ENCODE results near the gene HIGD2A. TPM values are rescaled to one million over a fixed set of nuclear protein-coding genes. Genes with fewer than 3 reads are reported as not detected.
A peak's percentile ranks its signal among the peaks of the same experiment; 100 is the strongest.

HIGD2A gene
- total RNA-seq, 1 donor from 2014 or later, result 108 TPM

DNA sequence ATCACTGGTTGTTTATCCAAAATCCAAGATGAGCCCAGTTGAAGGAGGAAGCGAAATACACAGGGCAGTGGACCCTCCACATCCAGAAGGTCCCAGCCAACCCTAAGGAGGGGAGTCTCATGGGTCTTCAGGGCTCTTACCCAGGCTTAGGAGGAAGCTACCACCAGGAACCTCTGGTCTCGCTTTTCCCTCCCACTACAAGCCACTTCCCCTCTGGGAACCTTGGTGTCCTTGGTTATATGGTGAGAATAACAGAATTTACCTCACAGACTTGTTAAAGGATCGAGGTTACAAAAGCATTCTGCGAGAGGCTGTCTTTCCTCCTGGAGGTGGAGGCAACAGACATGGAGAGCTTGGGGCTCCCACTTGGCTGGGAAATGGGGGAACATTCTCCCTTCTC is 3.4 kb downstream of the HIGD2A start:
- H3K9me3 ChIP-seq (ENCODE audit: control insufficient read depth in 3 of 3, low read length in 3 of 3), result no peaks in the 10 kb centered on the region
- no peak overlapping the region for H3K9ac ChIP-seq (ENCODE audit: low read depth in 1 of 3, low read length in 3 of 3)
- H3K27ac ChIP-seq (ENCODE audit: low read depth, low read length), result no peak overlapping the region
- peaks cover 25 to 45% (median 26%) of the 10 kb centered on the region in 3 donors for H3K4me1 ChIP-seq (ENCODE audit: control insufficient read depth in 3 of 3, insufficient read depth in 3 of 3, low read length in 3 of 3)
- peaks cover 46 to 54% (median 48%) of the 10 kb centered on the region in 3 donors for H3K36me3 ChIP-seq (ENCODE audit: control insufficient read depth in 3 of 3, insufficient read depth in 3 of 3, low read length in 3 of 3)
- no peak overlapping the region for H3K4me3 ChIP-seq (ENCODE audit: low read length in 3 of 3)
- no peaks in the 10 kb centered on the region for H3K27me3 ChIP-seq (ENCODE audit: control insufficient read depth in 3 of 3, insufficient read depth in 3 of 3, low read length in 3 of 3)

DNA sequence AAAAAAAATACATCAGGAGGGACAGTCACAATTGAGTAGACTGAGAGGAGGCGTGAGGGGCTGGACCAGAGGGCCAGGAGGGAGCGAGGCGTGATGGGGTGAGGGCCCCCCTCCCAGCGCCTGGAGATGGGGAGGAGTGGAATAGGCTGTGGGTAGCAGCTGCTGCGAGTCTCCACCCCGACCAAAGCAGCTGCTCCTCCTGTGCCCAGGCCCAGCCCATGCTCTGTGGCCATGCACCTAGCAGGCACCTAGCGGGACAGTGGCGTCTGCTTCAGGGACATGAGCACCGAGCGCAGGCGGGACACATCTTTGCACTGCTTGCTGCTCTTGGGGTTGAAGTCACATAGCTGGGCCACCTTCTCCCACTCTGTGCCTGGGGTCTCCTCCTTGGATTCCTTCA is 4.0 kb downstream of the HIGD2A start:
- Histone ChIP-seq H3K27ac (ENCODE audit: low read depth, low read length) (no peak overlapping the region), H3K36me3 (ENCODE audit: control insufficient read depth in 3 of 3, insufficient read depth in 3 of 3, low read length in 3 of 3) (peaks cover 46 to 56% (median 49%) of the 10 kb centered on the region in 3 donors), H3K4me1 (ENCODE audit: control insufficient read depth in 3 of 3, insufficient read depth in 3 of 3, low read length in 3 of 3) (peaks cover 20 to 41% (median 20%) of the 10 kb centered on the region in 3 donors), H3K9me3 (ENCODE audit: control insufficient read depth in 3 of 3, low read length in 3 of 3) (no peaks in the 10 kb centered on the region), H3K27me3 (ENCODE audit: control insufficient read depth in 3 of 3, insufficient read depth in 3 of 3, low read length in 3 of 3) (no peaks in the 10 kb centered on the region), H3K9ac (ENCODE audit: low read depth in 1 of 3, low read length in 3 of 3) (no peak overlapping the region), H3K4me3 (ENCODE audit: low read length in 3 of 3) (no peak overlapping the region)

DNA sequence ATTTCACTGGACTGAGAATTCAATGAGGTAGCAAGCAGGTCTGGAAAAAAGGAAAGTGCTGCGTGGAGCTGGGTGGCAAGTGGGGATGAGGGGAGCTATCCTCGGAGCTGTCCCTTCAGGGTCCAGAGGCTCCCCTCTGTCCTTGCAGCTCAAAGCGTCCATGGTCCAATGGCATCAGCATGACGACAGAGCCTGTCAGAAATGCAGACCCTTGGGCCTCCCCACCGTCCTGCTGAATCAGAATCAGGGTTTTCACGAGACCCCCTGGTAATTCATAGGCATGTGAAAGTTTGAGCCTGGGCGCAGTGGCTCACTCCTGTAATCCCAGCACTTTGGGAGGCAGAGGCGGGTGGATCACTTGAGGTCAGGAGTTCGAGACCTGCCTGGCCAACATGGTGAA is 5.5 kb downstream of the HIGD2A start:
- Histone ChIP-seq H3K4me1 (ENCODE audit: control insufficient read depth in 3 of 3, insufficient read depth in 3 of 3, low read length in 3 of 3) (peaks cover 11 to 31% (median 15%) of the 10 kb centered on the region in 3 donors), H3K9ac (ENCODE audit: low read depth in 1 of 3, low read length in 3 of 3) (no peak overlapping the region), H3K36me3 (ENCODE audit: control insufficient read depth in 3 of 3, insufficient read depth in 3 of 3, low read length in 3 of 3) (peaks cover 46 to 60% (median 54%) of the 10 kb centered on the region in 3 donors), H3K27me3 (ENCODE audit: control insufficient read depth in 3 of 3, insufficient read depth in 3 of 3, low read length in 3 of 3) (no peaks in the 10 kb centered on the region), H3K4me3 (ENCODE audit: low read length in 3 of 3) (no peak overlapping the region), H3K27ac (ENCODE audit: low read depth, low read length) (no peak overlapping the region), H3K9me3 (ENCODE audit: control insufficient read depth in 3 of 3, low read length in 3 of 3) (no peaks in the 10 kb centered on the region)

DNA sequence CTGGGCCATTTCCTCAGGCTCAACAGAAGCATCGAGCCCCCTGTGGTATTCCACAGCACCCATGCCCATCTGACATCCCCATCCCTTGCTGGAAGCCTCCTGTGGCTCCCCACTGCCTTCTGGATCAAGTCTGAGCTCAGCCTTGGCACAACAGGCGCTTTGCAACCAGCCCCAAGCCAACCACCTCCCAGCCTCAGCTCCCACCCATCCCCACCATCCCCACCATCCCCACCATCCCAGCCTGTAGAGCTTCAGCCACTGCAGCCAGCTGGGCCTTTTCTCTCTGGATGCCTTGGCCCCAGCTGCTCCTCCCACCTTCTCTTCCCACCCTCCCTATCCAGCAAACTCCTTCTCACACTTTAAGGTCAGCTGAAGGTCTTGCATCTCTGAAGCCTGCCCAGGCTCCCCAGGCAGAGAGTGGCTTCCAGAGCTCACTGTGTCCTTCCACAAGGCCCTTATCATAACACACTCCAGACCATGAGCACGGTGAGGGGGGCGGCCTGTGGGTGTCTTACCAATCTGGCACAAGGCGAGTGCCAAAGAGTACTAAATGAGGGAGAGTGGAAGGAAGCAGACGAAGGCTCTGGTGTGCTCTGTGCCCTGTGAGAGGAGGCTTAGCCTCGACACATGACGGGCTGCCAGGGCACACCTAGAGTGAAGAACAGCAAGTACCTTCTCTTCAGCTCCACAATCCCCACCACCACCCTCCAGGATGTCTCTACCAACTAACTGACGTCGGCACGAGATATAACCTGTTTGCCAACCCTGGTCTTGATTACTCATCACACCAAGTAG is 6.5 kb downstream of the HIGD2A start:
- Histone ChIP-seq H3K36me3 (ENCODE audit: control insufficient read depth in 3 of 3, insufficient read depth in 3 of 3, low read length in 3 of 3) (peaks cover 46 to 60% (median 57%) of the 10 kb centered on the region in 3 donors), H3K4me1 (ENCODE audit: control insufficient read depth in 3 of 3, insufficient read depth in 3 of 3, low read length in 3 of 3) (peaks cover 5 to 22% (median 7%) of the 10 kb centered on the region in 3 donors), H3K9me3 (ENCODE audit: control insufficient read depth in 3 of 3, low read length in 3 of 3) (no peaks in the 10 kb centered on the region), H3K27me3 (ENCODE audit: control insufficient read depth in 3 of 3, insufficient read depth in 3 of 3, low read length in 3 of 3) (no peaks in the 10 kb centered on the region), H3K4me3 (ENCODE audit: low read length in 3 of 3) (no peak overlapping the region), H3K27ac (ENCODE audit: low read depth, low read length) (no peak overlapping the region), H3K9ac (ENCODE audit: low read depth in 1 of 3, low read length in 3 of 3) (no peak overlapping the region)

DNA sequence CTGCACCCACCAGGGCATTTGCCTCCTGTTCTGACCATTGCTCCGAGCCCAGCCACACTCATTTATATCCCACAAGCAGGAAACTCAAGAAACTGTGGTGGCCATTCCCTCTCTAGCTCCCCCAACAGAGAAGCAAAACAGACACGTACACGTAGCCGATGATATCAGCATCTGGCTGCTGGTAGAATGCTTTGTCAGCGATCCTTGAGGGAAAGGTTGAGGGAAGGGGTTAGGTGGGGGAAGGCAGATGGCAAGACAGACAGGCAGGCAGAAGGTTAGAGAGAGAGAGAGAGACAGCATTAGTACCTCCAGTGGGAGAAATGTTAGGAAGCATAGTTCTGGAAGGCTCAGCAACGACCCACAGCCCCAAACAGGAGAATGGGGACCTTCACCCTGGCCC is 7.8 kb downstream of the HIGD2A start:
- peak overlapping the region; percentile 3 for H3K27ac ChIP-seq (ENCODE audit: low read depth, low read length)
- peak overlapping the region in 1 of 3 donors; percentile 45 for H3K9ac ChIP-seq (ENCODE audit: low read depth in 1 of 3, low read length in 3 of 3)
- H3K9me3 ChIP-seq (ENCODE audit: control insufficient read depth in 3 of 3, low read length in 3 of 3), result no peaks in the 10 kb centered on the region
- peaks cover 39 to 50% (median 48%) of the 10 kb centered on the region in 3 donors for H3K36me3 ChIP-seq (ENCODE audit: control insufficient read depth in 3 of 3, insufficient read depth in 3 of 3, low read length in 3 of 3)
- no peak overlapping the region for H3K4me3 ChIP-seq (ENCODE audit: low read length in 3 of 3)
- H3K4me1 ChIP-seq (ENCODE audit: control insufficient read depth in 3 of 3, insufficient read depth in 3 of 3, low read length in 3 of 3), result peaks cover 0 to 12% (median 5%) of the 10 kb centered on the region in 3 donors
- no peaks in the 10 kb centered on the region for H3K27me3 ChIP-seq (ENCODE audit: control insufficient read depth in 3 of 3, insufficient read depth in 3 of 3, low read length in 3 of 3)

DNA sequence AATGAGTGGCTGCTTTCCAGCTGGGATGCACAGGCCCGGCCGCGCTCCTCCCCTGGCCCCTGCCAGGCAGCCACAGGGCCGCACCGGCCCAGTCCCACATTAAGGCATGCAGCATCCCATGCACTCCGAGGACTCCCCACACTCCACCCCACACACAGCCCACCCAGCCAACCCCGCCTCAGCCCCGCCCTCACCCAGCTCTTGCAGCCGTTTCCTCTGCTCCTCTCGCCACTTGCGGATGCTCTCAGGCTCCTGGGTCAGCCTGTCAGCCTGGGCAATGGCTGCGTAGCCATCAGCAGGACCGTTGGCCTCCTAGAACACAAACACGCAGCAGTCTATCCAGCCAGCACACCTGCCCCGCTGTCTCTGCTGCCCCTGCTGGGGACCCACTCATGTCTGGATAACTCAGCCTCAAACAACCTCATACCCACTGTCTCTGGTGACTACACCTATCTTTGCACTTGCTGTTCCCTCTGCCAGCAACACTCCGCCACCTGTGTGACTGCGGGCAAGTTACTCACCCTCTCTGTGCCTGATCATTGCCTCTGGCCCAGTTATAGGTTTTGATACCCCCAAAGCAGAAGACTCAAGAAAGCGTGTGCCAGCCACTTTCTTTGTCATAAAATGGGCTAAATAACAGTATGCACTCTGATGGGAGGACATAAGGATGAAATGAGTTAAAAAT is 9.3 kb downstream of the HIGD2A start:
- H3K36me3 ChIP-seq (ENCODE audit: control insufficient read depth in 3 of 3, insufficient read depth in 3 of 3, low read length in 3 of 3), result peaks cover 24 to 36% (median 33%) of the 10 kb centered on the region in 3 donors
- H3K27me3 ChIP-seq (ENCODE audit: control insufficient read depth in 3 of 3, insufficient read depth in 3 of 3, low read length in 3 of 3), result no peaks in the 10 kb centered on the region
- H3K4me1 ChIP-seq (ENCODE audit: control insufficient read depth in 3 of 3, insufficient read depth in 3 of 3, low read length in 3 of 3), result peaks cover 2 to 12% (median 2%) of the 10 kb centered on the region in 3 donors
- H3K27ac ChIP-seq (ENCODE audit: low read depth, low read length), result no peak overlapping the region
- no peak overlapping the region for H3K4me3 ChIP-seq (ENCODE audit: low read length in 3 of 3)
- no peak overlapping the region for H3K9ac ChIP-seq (ENCODE audit: low read depth in 1 of 3, low read length in 3 of 3)
- no peaks in the 10 kb centered on the region for H3K9me3 ChIP-seq (ENCODE audit: control insufficient read depth in 3 of 3, low read length in 3 of 3)

DNA sequence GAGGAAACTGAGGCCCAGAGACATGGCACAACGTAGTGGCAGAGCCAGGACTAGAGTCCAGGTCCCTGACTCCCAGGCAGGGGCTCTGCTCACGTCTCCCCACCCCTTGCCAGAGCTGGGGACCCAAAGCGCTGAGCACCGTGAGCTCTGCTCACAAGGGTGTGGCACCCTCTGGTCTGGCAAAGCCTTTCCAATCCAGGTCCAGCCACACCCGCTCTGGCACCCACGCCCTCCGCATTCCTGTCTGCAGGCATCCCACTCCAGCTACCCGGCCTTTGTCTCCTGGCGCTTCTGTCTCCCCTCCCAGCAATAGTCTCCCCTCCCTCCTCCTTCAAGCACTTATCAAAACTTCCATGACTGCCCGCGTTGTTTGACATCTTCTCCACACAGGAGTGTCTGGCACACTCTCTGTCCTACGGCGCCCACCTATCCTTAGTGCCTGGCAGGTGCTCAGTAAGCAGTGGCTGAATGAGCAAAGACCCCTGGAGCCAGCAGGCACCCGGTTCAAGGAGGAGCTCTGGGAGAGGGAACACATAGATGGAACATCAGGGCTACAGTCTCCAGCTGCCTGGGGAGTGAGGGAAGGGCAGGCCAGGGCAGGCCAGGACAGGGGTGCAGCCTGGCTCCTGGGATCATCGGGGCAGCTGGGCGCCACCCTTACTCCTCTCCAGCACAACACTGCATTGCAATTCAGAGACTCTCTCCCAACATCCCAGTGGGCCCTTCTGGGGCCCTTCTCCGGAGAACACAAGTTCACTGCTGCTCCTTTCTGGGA is 12.0 kb downstream of the HIGD2A start:
- H3K9me3 ChIP-seq (ENCODE audit: control insufficient read depth in 3 of 3, low read length in 3 of 3), result no peaks in the 10 kb centered on the region
- H3K36me3 ChIP-seq (ENCODE audit: control insufficient read depth in 3 of 3, insufficient read depth in 3 of 3, low read length in 3 of 3), result peaks cover 11 to 24% (median 23%) of the 10 kb centered on the region in 3 donors
- peaks cover 2 to 12% (median 4%) of the 10 kb centered on the region in 3 donors for H3K4me1 ChIP-seq (ENCODE audit: control insufficient read depth in 3 of 3, insufficient read depth in 3 of 3, low read length in 3 of 3)
- H3K27me3 ChIP-seq (ENCODE audit: control insufficient read depth in 3 of 3, insufficient read depth in 3 of 3, low read length in 3 of 3), result no peaks in the 10 kb centered on the region
- no peak overlapping the region for H3K27ac ChIP-seq (ENCODE audit: low read depth, low read length)
- H3K9ac ChIP-seq (ENCODE audit: low read depth in 1 of 3, low read length in 3 of 3), result no peak overlapping the region
- H3K4me3 ChIP-seq (ENCODE audit: low read length in 3 of 3), result no peak overlapping the region

DNA sequence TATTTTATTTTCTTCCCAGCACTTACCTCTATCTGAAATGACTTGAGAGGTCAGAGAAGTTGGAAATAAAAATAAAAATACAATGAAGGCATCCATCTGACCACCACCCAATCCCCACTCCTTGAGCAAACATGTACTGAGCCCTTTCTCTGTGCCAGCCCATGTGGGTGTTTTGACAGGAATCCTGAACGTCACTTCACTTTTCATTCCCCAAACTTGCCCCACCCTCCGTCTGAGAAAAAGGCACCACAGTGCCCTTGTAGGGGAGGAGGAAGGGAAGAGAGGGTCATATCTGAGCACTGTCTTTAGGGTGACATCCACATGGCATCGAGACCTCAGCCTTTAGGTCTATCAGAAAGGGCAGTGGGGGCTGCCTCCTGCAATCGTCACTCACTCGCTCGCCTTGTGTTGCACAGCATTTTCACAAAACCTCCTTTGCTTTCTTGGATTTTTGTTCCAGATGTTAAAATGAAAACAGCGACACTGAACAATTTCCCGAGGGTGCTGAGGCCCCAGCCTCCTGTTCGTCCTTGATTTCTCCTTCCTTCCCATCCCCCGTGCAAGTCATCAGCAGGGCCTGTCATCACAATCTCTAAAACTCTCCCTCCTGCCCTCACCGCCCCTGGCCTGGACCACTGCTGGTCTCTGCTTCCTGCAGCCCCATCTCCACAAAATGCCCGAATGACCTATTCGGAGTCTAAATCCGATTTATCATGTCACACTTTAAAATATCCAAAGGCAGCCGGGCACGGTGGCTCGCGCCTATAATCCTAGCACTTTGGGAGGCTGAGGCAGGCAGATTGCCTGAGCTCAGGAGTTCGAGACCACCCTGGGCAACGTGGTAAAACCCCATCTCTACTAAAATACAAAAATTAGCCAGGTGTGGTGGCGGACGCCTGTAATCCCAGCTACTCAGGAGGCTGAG is 13.0 kb downstream of the HIGD2A start:
- peaks cover 12 to 27% (median 23%) of the 10 kb centered on the region in 3 donors for H3K36me3 ChIP-seq (ENCODE audit: control insufficient read depth in 3 of 3, insufficient read depth in 3 of 3, low read length in 3 of 3)
- H3K9me3 ChIP-seq (ENCODE audit: control insufficient read depth in 3 of 3, low read length in 3 of 3), result no peaks in the 10 kb centered on the region
- H3K9ac ChIP-seq (ENCODE audit: low read depth in 1 of 3, low read length in 3 of 3), result no peak overlapping the region
- no peaks in the 10 kb centered on the region for H3K27me3 ChIP-seq (ENCODE audit: control insufficient read depth in 3 of 3, insufficient read depth in 3 of 3, low read length in 3 of 3)
- peaks cover 4 to 7% (median 6%) of the 10 kb centered on the region in 3 donors for H3K4me1 ChIP-seq (ENCODE audit: control insufficient read depth in 3 of 3, insufficient read depth in 3 of 3, low read length in 3 of 3)
- H3K4me3 ChIP-seq (ENCODE audit: low read length in 3 of 3), result no peak overlapping the region
- no peak overlapping the region for H3K27ac ChIP-seq (ENCODE audit: low read depth, low read length)
